Activated CD8-positive, alpha-beta memory T cell treated with anti-CD3 and anti-CD28 coated beads, Interleukin-2, amount 50 U/mL, for 4 hours (primary cell): ENCODE results near the gene ADPRM.

Source experiments
- DNase-seq: peaks from one replicate; pipeline ENCODE4 v3.0.0-alpha.2; 2020

ADPRM gene

DNA sequence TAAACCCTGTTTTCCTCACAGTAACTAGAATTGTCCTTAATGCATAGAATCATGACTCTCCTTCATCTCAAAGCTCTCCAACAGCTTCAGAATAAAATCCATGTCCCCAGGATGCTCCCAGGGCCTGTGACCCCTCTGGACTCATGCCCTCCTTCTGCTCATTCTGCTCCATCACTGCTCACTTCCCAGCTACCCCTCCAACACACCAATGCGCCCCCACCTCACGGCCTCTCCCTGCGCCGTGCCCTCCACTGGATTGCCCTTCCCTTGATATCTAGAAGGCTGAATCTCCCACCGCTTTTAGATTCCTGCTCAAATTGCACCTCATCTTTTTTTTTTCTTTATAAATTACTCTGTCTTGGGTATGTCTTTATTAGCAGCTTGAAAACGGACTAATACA is 45.0 kb downstream of the ADPRM start:
- no peak for DNase-seq

DNA sequence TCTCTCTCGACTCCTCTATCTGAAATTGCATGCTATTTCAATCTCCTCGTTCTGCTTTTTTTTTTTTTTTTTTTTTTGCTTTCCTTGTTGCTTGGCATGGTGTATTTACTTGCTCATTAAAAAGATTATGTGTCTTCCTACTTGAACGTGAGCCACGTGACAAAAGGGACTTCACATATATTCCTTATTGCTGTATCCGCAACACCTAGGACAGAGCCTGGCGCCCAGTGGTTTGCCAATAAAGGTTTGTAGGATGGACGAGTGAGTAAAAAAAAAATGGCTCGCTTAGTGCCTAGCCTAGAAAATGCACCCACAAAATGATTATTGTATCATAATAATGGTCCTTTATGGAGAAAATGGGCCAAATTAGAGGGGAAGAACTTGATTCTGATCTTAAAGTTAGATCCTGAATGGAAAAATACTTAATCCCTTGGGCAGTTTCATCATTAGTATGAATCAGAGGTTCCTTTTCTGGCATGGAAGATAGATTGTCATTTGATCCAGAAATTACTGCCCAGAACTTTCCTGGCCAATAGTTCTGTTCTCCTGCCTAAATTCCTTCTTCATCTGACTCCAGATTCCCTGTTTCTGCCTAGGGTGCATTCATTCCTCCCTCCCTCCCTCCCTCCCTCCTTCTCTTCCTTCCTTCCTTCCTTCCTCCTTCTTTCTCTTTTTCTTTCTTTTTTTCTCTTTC is 46.1 kb downstream of the ADPRM start:
- no peak for DNase-seq

DNA sequence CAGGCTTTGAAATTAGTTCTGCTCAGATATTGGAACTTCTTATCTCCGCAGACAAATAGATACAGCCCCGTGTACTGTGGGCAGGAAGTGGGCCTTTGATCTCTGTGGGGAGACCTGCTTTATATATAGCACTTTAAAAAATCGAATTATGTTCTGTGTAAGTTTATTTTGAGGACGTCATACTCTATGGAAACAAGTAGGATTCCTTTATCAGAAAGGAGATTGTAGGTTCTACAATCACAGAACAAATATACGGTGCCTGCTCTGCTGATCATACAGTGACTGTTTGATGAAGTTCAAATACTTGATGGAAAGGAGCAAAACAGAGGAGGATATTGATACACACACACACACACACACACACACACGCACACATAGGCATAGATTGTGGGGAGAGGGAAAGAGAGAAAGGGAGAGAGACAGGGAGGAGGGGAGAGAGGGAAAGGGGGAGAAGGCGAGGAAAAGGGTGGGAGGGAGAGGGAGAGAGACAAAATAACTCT is 47.2 kb downstream of the ADPRM start:
- peak; percentile 23 for DNase-seq

- DNase-seq, result no peak
Measured at GRCh38 chr17:10745231-10745630, 47.8 kb downstream of the ADPRM start.

DNA sequence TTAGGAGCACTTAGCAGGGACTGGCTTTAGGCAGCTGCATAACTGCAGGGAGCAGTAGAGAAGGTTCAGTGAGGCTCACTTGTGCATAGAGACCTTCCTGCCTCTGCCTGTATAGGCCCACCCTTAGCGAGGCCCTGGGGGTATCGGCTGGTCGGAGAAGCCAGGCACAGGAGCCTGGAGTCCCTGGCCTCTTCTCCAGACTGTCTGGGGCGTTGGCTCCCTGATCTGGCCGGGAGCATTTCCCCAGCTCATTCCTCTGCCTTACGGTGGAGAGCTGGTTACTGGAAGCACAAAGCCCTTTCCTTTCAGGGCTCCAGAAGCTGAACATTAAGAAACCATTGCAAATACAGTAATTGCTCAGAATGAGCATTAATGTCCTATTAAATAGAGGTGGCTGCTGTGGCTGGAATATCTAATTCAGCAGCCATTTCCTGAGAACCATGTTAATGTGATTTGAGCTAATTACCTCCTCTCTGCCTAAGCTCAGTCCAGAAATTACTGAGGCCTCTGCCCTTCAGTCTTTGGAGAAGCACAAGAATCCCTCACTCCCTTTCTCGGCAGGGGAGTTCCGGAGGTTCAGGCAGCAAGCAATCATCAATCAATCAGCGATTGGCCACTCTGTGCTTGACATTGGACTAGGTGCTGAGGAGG is 51.3 kb downstream of the ADPRM start:
- DNase-seq, result no peak

- no peak for DNase-seq
Measured at GRCh38 chr17:10750210-10750609, 52.8 kb downstream of the ADPRM start.

GRCh38 chr17:10751563-10751962 is 54.2 kb downstream of the ADPRM start:
- DNase-seq, result no peak

DNA sequence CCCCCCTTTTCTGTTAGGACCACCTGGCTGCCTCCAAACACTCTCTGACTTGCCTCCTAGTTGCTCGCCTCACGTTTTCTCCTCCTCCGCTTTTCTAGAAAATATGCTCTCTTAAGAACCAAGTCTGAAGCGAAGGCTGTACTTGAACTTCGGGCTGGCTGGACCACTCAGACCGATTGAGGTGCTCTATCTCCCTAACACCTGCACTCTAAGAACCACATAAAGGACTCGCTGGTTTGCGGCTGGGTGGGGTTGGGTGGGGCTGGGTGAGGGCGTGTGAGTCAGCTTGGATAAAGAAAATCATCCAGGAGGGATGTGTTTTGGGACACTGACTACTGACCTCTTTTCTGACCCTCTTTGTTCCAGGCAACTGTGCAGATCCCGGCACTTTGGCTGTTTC is 55.3 kb downstream of the ADPRM start:
- DNase-seq, result no peak

- no peak for DNase-seq
Measured at GRCh38 chr17:10754109-10754508, 56.7 kb downstream of the ADPRM start.

DNA sequence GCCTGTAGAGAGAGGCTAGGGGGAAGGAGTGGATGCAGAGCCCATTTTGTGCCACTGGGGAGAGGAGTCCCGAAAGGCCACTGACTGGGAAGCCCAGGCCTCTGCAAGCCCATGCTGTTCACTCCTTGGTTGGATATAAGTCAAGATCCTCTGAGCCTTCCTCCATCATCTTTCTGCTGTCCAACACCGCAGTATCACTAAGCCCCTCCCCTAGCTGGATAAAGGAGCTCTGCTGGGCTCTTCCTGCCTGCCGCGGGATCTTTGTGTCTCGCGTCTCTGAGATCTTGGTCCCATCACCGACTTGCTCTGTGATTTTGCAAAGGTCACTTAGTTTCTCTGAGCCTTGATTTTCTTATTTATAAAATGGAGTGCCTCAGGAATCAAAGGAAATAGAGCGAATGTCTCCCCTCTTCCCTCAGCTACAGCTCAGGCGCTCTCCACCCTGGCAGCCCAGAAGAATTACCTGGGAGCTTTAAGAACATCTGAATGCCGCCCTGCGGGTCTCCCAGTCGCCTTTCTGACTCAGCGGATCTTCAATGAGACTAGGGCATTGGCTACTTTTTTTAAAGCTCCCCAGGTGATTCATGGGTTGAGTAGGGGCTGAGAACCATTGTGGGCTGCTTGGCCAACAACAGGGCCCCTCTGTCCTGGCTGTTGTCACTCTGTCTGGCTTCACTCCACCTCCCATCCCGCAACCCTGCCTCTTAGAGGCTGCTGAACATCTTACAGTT is 57.6 kb downstream of the ADPRM start:
- DNase-seq, result no peak

- DNase-seq, result no peak
Measured at GRCh38 chr17:10755592-10756127, 58.3 kb downstream of the ADPRM start.

GRCh38 chr17:10756185-10756584 is 58.8 kb downstream of the ADPRM start:
- no peak for DNase-seq

DNA sequence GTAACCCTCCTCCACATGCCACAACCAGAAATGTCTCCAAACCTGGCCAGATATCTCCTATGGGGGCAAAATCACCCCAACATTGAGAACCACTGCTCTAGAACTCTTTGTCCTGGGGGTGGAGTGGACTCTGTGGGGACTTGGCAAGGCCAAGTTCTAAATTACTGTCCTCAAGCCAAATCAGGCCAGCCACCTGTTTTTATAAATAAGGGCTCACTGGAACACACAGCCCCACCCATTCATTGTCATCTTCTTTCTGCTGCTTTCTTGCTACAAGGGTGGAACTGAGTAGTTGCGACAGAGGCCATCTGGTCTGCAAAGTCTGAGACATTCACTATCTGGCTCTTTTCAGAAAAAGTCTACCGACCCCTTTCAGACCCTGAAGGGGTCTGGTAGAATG is 59.2 kb downstream of the ADPRM start:
- no peak for DNase-seq

DNA sequence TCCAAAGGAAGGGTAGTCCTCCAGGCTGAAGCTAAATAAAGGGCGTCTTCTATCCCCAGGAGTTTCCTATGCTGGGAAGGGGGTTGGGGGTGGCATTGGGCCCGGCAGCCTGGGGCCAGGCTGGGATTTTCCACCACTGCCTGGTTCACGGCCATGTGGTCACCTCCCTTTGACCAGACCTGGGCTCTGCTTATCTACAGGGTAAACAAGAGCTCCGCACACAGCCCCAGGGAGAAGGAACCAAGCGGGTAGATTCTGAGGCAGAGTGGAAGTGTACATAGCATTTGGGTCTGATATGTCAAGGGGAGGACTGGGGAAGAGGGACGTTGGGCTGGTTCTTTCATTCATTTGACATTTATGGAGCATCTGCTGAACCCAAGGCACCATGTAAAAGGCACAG is 59.7 kb downstream of the ADPRM start:
- no peak for DNase-seq

- no peak for DNase-seq
Measured at GRCh38 chr17:10757647-10758046, 60.3 kb downstream of the ADPRM start.

GRCh38 chr17:10758062-10758461 is 60.7 kb downstream of the ADPRM start:
- DNase-seq, result no peak
